ENCODE results near the gene MAP3K15. TPM values are rescaled to one million over a fixed set of nuclear protein-coding genes. Genes with fewer than 3 reads are reported as not detected.

Gene MAP3K15
- total and polyA plus RNA-seq, 2 of the 13 experiments (the other 11 are each of a cell fraction or from before 2014, with no cell fraction given), result 3.9 to 6.4 TPM

GRCh38 chrX:19331831-19332230, 183.5 kb downstream of the MAP3K15 start (continued):
- TF ChIP-seq ZNF569 (CRISPR knock-in tag; IDR thresholded peaks at IDR 0.05; ENCODE audit: borderline replicate concordance) (no peak), SOX5 (CRISPR knock-in tag; IDR thresholded peaks at IDR 0.05; ENCODE audit: borderline replicate concordance) (no peak), PRPF4 (IDR thresholded peaks at IDR 0.05; ENCODE audit: low read depth, low read length, poor library complexity, severe bottlenecking) (no peak), RXRA (CRISPR knock-in tag; IDR thresholded peaks at IDR 0.05) (no peak), LRRFIP1 (CRISPR knock-in tag; conservative IDR thresholded peaks at IDR 0.05) (no peak), SRY (CRISPR knock-in tag; IDR thresholded peaks at IDR 0.05) (no peak), ELF1 (CRISPR knock-in tag; IDR thresholded peaks at IDR 0.05) (no peak)

GRCh38 chrX:19326567-19326966, 188.7 kb downstream of the MAP3K15 start:
- POLR2A ChIA-PET, result no interaction called here
- no peaks in the 10 kb centered on the region for H3K9me3 ChIP-seq (ENCODE audit: low read length)
- DNase-seq (ENCODE audit: low spot score), result no peak
- no TSS peak for BruUV-seq (replicated peaks)
- H2AFZ ChIP-seq (ENCODE audit: low read length), result no peak overlapping the region
- no peaks in the 10 kb centered on the region for H4K20me1 ChIP-seq (ENCODE audit: insufficient read depth, low read length)
- CTCF ChIA-PET (ENCODE audit: low intra/inter-chr PET ratio, low total read pairs), result no interaction called here
- WGBS (ENCODE audit: low lambda C conversion rate), result 0% methylated on average over 2 of the region's 2 CpGs
- ATAC-seq, result no peak
- no peaks in the 10 kb centered on the region for H3K27me3 ChIP-seq (ENCODE audit: control insufficient read depth in 1 of 2, insufficient read depth in 2 of 2, low read length in 2 of 2)
- no peak overlapping the region for H3K27ac ChIP-seq (ENCODE audit: extremely low read length, insufficient read depth, low read length)
- in situ Hi-C loops (cut with HindIII; ENCODE audit: extremely low pct_ligation_motif_present, low pct_unique_long_range_greater_than_20kb), result loop anchor here (25.0 kb wide), 1 partner anchor 389 kb away; no protein-coding TSS in a partner anchor
- H3K9ac ChIP-seq (ENCODE audit: insufficient read depth, low read depth, low read length), result no peak overlapping the region
- no peak overlapping the region for H3K4me2 ChIP-seq (ENCODE audit: low read depth, low read length)
- H3K4me1 ChIP-seq (ENCODE audit: insufficient read depth, low read length), result no peaks in the 10 kb centered on the region
- H3K4me3 ChIP-seq (replicated peaks in 1 of 3; ENCODE audit: insufficient read depth in 1 of 3, low read depth in 2 of 3, low read length in 3 of 3), result no peak overlapping the region
- intact Hi-C loops (cut with micrococcal nuclease; ENCODE audit: unreplicated experiment), result no loop called here
- no peak for FAIRE-seq
- no peaks in the 10 kb centered on the region for H3K79me2 ChIP-seq (ENCODE audit: insufficient read depth, low read length)
- no peak for TF ChIP-seq CREB3 (CRISPR knock-in tag; IDR thresholded peaks at IDR 0.05)
- no peak for TF ChIP-seq ELK4 (CRISPR knock-in tag; IDR thresholded peaks at IDR 0.05; ENCODE audit: borderline replicate concordance)
- no peak for TF ChIP-seq SRF (IDR thresholded peaks at IDR 0.05; ENCODE audit: low read depth, low read length)
- no peak for TF ChIP-seq ZKSCAN8 (CRISPR knock-in tag; IDR thresholded peaks at IDR 0.05; ENCODE audit: borderline replicate concordance)
- no peak for TF ChIP-seq ZNF598 (CRISPR knock-in tag; IDR thresholded peaks at IDR 0.05; ENCODE audit: borderline replicate concordance)
- no peak for TF ChIP-seq RARG (CRISPR knock-in tag; IDR thresholded peaks at IDR 0.05; ENCODE audit: low read depth)
- H3K36me3 ChIP-seq (replicated peaks in 1 of 2; ENCODE audit: control insufficient read depth in 1 of 2, insufficient read depth in 2 of 2, low read length in 2 of 2), result no peaks in the 10 kb centered on the region
